ENCODE measurements around the gene CHKB.
A peak's percentile ranks its signal among the peaks of the same experiment; 100 is the strongest.
"Not testable (repeated sequence)": the region's sequence is repeated elsewhere in the genome, so short reads cannot be mapped to it uniquely, and the experiment has no call there.

CHKB gene

DNA sequence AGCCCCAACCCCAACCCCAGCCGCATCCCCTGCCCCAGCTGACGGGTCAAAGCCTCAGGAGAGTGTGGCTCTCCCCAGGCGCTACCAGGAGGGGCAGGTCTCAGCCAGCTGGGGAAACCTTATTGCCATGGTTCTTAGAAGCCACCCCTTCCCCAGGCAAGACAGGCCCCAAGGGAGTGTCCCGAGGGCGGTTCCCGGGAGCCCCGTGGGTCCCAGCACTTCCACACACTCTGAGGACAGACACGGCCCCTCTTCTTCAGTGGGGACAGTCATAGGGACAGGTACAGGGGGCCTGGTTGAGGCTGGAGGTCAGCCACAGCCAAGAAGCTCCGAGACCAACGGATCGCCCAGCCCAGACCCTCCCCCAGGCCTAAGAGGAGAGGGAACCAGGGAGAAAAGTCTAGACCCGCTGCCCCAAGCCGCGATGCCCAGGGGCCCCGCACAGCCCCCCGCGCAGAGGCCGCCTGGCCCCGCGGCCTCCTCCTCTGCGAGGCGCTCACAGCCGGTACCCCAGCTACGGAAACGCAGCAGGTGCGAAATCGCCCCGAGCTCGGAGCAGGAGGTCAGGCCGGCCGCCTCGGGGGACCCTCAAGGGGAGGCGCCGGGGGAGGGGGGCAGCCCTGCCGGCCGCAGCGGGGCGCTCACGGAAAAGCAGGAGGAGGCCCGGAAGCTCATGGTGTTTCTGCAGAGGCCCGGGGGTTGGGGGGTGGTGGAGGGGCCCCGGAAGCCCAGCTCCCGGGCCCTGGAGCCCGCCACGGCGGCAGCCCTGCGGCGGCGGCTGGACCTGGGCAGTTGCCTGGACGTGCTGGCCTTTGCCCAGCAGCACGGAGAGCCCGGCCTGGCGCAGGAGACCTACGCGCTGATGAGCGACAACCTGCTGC, 34.4 kb downstream of the CHKB start:
- no peak for DNase-seq (ENCODE audit: low read depth)

- DNase-seq (ENCODE audit: low read depth): no peak
Measured at GRCh38 chr22:50547263-50547985, 35.2 kb downstream of the CHKB start.

- DNase-seq (ENCODE audit: low read depth): no peak
Measured at GRCh38 chr22:50546326-50547262, 36.1 kb downstream of the CHKB start.

DNA sequence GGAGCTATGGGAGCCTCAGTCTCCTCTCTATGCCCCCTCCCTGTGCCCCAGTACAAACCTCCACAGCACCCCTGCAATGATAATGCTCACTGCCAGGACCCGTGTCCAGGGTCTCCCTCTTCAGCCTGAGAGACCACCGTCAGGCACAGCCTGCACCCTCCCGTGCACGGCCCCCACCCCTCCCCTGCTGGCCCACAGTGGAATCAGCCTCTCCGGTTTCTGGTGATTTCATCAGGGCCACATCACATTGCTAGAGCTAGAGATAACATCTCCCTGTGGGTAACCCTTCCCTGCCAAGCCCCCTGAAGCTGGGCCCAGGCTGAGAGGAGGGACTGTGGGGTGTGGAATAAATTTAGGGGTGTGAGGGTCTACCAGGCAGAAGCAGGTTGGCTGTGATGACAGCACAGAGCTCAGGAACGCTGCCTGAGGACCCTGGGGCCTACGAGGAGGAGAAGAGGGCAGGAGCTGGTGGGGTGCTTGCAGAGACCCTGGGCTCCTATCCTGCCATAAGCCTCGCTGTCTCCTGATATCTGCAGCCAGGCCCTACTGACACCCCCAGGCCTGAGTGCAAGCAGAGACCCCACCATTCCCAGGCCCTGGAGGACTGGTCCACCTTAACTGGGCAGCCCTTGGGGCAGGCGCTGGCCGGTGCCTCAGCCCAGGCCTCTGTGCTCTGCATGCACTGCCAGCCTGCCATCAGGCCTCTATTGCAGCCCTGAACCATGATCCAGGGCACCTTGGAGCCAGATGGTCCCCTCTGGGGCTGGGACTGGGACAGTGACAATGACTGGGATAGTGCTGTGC, 36.9 kb downstream of the CHKB start, which contains the start of gene KLHDC7B:
Gene KLHDC7B (plus strand): TSS at position 378 of the 804 bp plus-strand sequence. CDS start 345 bp downstream, at position 723.
- DNase-seq (ENCODE audit: low read depth): no peak

GRCh38 chr22:50544746-50545253, 37.8 kb downstream of the CHKB start:
- no peak for DNase-seq (ENCODE audit: low read depth)

DNA sequence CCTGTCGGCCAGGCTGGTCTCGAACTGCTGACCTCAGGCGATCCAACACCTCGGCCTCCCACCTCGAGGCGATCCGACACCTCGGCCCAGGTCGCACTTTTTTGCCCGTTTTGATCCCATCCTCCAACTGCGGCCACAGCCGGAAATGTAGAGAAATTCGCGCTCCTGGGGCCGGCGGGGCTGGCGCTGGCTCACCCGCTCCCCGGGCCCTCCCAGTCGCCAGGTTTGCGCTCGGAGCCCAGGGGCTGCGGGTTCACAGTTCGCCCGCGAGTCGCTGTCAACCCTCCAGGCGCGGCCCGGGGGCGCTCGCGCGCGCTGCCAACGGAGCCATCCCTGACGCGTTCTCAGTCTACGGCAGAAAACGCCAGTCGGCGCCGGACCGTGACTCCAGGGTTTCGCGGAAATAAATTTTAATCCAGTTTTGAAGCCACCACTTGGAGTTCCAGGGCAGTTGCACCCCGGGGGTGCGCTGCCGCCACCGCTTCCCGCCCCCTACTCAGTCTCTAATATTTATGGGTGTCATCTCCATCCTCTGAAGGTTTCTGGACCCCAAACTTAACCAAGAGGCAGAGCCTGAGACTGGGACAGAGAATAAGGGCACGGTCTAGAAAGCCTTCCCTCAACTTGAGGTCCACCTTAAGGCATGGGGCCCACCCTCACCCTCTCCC, 38.4 kb downstream of the CHKB start:
- DNase-seq (ENCODE audit: low read depth): peak; percentile 53

DNA sequence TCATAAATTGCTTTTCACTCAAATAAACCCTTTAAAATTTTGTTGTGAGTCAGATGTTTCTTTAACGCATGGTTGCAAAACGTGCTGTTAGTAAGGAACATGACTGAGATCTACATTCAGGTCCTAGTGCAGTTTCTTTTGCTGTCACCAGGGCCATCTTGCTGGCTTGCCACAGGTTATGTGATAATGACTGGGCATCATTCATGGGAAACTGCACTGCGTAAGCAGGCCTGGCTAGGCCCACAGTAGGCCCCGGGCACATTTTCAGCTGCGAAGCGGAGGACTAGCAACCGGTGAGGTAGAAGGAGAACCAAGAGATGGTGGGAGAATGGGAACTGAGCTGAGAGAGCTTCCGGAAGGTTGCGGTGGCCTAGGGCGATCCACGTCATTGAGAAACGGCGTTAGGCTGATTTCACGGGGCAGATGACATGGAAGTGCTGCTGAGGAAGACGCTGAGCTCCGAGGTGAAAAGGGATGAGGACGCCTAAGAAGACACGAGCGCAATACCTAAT, 40.2 kb downstream of the CHKB start:
- DNase-seq (ENCODE audit: low read depth): no peak

- DNase-seq (ENCODE audit: low read depth): not testable (repeated sequence)
Measured at GRCh38 chr22:50541667-50542026, 41.0 kb downstream of the CHKB start.

- no peak for DNase-seq (ENCODE audit: low read depth)
Measured at GRCh38 chr22:50540381-50540780, 42.3 kb downstream of the CHKB start.

- DNase-seq (ENCODE audit: low read depth): no peak
Measured at GRCh38 chr22:50537765-50538164, 44.9 kb downstream of the CHKB start.

DNA sequence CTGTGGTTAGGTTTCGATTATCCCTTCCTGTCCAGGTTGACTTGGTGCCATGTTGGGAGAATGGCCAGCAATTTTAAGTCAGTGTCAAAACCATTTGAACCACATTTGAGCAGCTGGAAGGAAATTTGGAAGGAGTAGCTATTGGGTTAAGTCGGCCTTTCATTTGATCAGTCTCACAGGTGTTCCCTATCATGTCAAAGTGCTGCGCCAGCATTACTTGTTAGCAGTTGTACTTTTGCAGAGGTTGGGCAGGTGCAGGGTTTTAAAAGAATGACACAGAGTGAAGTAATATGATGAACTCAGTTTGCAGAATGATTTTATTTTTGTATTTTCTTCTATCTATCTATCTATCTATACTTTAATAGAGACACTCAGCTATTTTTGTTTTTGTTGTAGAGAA, 46.4 kb downstream of the CHKB start:
- no peak for DNase-seq (ENCODE audit: low read depth)

- DNase-seq (ENCODE audit: low read depth): no peak
Measured at GRCh38 chr22:50535113-50535512, 47.5 kb downstream of the CHKB start.

GRCh38 chr22:50533856-50534711, 48.6 kb downstream of the CHKB start:
- DNase-seq (ENCODE audit: low read depth): not testable (repeated sequence)

DNA sequence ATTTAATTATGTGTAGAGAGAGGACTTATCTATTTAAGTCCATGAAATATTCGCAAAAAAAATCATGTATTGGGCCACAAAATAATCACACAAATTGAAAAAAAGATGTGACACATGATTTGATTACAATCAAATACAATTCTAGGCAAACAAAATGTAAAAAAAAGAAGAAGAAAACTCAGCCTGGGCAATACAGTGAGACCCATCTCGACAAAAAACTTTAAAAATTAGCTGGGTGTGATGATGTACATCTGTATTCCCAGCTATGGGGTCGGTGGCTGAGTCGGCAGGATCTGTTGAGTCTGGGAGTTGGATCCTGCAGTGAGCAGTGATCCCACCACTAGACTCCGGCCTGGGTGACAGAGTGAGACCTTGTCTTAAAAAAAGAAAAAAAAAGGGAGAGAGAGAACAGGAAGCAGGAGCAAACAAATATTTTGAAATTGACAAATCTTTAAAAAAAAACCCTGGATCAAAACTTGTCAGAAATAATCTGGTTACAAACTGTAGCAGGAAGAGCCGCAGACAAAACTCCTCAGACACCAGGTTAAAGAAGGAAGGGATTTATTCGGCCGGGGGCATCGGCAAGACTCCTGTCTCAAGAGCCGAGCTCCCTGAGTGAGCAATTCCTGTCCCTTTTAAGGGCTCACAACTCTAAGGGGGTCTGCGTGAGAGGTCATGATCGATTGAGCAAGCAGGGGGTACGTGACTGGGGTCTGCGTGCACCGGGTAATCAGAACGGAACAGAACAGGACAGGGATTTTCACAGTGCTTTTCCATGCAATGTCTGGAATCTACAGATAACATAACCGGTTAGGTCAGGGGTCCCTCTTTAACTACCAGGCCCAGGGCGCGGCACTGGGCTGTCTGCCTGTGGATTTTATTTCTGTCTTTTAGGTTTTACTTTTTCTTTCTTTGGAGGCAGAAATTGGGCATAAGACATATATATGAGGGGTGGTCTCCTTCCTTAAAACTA, 49.5 kb downstream of the CHKB start:
- DNase-seq (ENCODE audit: low read depth): no peak

GRCh38 chr22:50531962-50532674, 50.5 kb downstream of the CHKB start:
- no peak for DNase-seq (ENCODE audit: low read depth)

GRCh38 chr22:50531546-50531961, 51.1 kb downstream of the CHKB start:
- DNase-seq (ENCODE audit: low read depth): peak; percentile 43

GRCh38 chr22:50530877-50531545, 51.6 kb downstream of the CHKB start:
- peak; percentile 56 for DNase-seq (ENCODE audit: low read depth)
